Neural cell (in vitro differentiated cells): ENCODE measurements around the gene FGD6. TPM values are rescaled to one million over a fixed set of nuclear protein-coding genes. Genes with fewer than 3 reads are reported as not detected.

ENCODE experiments used
- H2AFZ ChIP-seq: fragments of 200-600, 300-800 bp; sonication (generic), shearing (Covaris generic); 2 replicates; pipeline ENCODE4 v1.6.0; 2014; ENCODE audit warnings: low read depth, mild to moderate bottlenecking, antibody characterized with exemption, low read length, moderate library complexity
- H3F3A ChIP-seq: fragments of 200-600 bp; shearing (Covaris generic); 2 replicates; pipeline ENCODE4 v1.6.1; 2016; ENCODE audit warnings: mild to moderate bottlenecking, moderate library complexity, mixed read lengths, antibody characterized with exemption, low read length; ENCODE audit not compliant: insufficient read depth, poor library complexity, severe bottlenecking
- H3K27ac ChIP-seq: fragments of 200-600, 300-800 bp; sonication (generic), shearing (Covaris generic); 2 replicates; pipeline ENCODE4 v1.5.1; 2014; ENCODE audit warnings: mild to moderate bottlenecking, low read length, moderate library complexity
- H3K27me3 ChIP-seq: fragments of 300-800, 200-600 bp; sonication (generic), shearing (Covaris generic); 2 replicates; pipeline ENCODE4 v1.6.0; 2014; ENCODE audit warnings: mild to moderate bottlenecking, low read depth, low read length, moderate library complexity; ENCODE audit not compliant: insufficient read depth
- H3K36me3 ChIP-seq: fragments of 300-800, 200-600 bp; sonication (generic), shearing (Covaris generic); 2 replicates; pipeline ENCODE4 v1.5.1; 2014; ENCODE audit warnings: mild to moderate bottlenecking, antibody characterized with exemption, low read length, moderate library complexity; ENCODE audit not compliant: insufficient read depth
- H3K4me2 ChIP-seq: fragments of 300-800, 200-600 bp; sonication (generic), shearing (Covaris generic); 2 replicates; pipeline ENCODE4 v1.6.0; 2014; ENCODE audit warnings: mild to moderate bottlenecking, low read length
- H3K4me3 ChIP-seq: fragments of 300-800, 200-600 bp; sonication (generic), shearing (Covaris generic); 2 replicates; pipeline ENCODE4 v1.5.1; 2014; ENCODE audit warnings: mild to moderate bottlenecking, low read length, moderate library complexity
- H3K79me2 ChIP-seq: fragments of 200-600 bp; shearing (Covaris generic); replicated peaks from 2 replicates; pipeline ENCODE4 v1.6.0; 2014; ENCODE audit warnings: mild to moderate bottlenecking, low read length, moderate library complexity; ENCODE audit not compliant: insufficient read depth
- H3K9ac ChIP-seq: fragments of 300-800, 200-600 bp; sonication (generic), shearing (Covaris generic); 2 replicates; pipeline ENCODE4 v1.6.1; 2016; ENCODE audit warnings: mild to moderate bottlenecking, low read length, mixed read lengths
- H3K9me2 ChIP-seq: fragments of 200-600 bp; shearing (Covaris generic); 2 replicates; pipeline ENCODE4 v1.6.1; 2016; ENCODE audit warnings: mild to moderate bottlenecking, low read length, mixed read lengths; ENCODE audit not compliant: insufficient read depth
- H3K9me3 ChIP-seq: fragments of 200-600, 300-800 bp; sonication (generic), shearing (Covaris generic); 2 replicates; pipeline ENCODE4 v1.6.1; 2016; ENCODE audit warnings: mild to moderate bottlenecking, mixed run types, low read length, moderate library complexity, mixed read lengths
- H4K20me1 ChIP-seq: fragments of 200-600 bp; shearing (Covaris generic); 2 replicates; pipeline ENCODE4 v1.6.1; 2016; ENCODE audit warnings: mild to moderate bottlenecking, mixed run types; ENCODE audit not compliant: insufficient read depth
- CTCF ChIP-seq: fragments of 450-650 bp; IDR thresholded peaks from 2 replicates; pipeline ENCODE4 v1.5.1; 2014; ENCODE audit warnings: antibody characterized with exemption, mild to moderate bottlenecking, moderate library complexity; ENCODE audit not compliant: poor library complexity, severe bottlenecking
- EP300 ChIP-seq: fragments of 450-650 bp; conservative IDR thresholded peaks from 2 replicates; pipeline ENCODE4 v1.6.1; 2014; ENCODE audit warnings: antibody characterized with exemption, mild to moderate bottlenecking, moderate library complexity; ENCODE audit not compliant: poor library complexity, severe bottlenecking
- EZH2 ChIP-seq: fragments of 200-600, 300-800 bp; shearing (Covaris generic), sonication (generic); IDR thresholded peaks from 2 replicates; pipeline ENCODE4 v1.6.1; 2014; ENCODE audit warnings: antibody characterized with exemption, low read length, borderline replicate concordance, mild to moderate bottlenecking; ENCODE audit not compliant: insufficient read depth, poor library complexity, severe bottlenecking
- MXI1 ChIP-seq: fragments of 450-650 bp; conservative IDR thresholded peaks from 2 replicates; pipeline ENCODE4 v1.6.1; 2014; ENCODE audit warnings: antibody characterized with exemption, mild to moderate bottlenecking; ENCODE audit not compliant: poor library complexity, severe bottlenecking
- POLR2AphosphoS5 ChIP-seq: IDR thresholded peaks from 2 replicates; pipeline ENCODE4 v1.6.1; 2012
- RAD21 ChIP-seq: fragments of 450-650 bp; conservative IDR thresholded peaks from 2 replicates; pipeline ENCODE4 v1.6.1; 2014; ENCODE audit warnings: antibody characterized with exemption, mild to moderate bottlenecking, moderate library complexity
- REST ChIP-seq: IDR thresholded peaks from 2 replicates; pipeline ENCODE4 v1.6.1; 2012; ENCODE audit warnings: borderline replicate concordance
- SMC3 ChIP-seq: fragments of 450-650 bp; conservative IDR thresholded peaks from 2 replicates; pipeline ENCODE4 v1.6.1; 2014; ENCODE audit warnings: antibody characterized with exemption, mild to moderate bottlenecking, moderate library complexity; ENCODE audit not compliant: poor library complexity
- TAF1 ChIP-seq: IDR thresholded peaks from 2 replicates; pipeline ENCODE4 v1.6.1; 2012; ENCODE audit warnings: low read depth
- polyA plus RNA-seq: library from polyadenylated mRNA; depleted of rRNA; stranded (reverse); fragments of >200 nt; gene quantifications from 2 replicates; pipeline ENCODE4 v1.2.3, GENCODE V29; 2014

FGD6 gene
- polyA plus RNA-seq, 1 donor from 2014 or later, result 4.6 TPM

- no peaks in the 10 kb centered on the region for H3K9me3 ChIP-seq
- H3K27me3 ChIP-seq, result no peaks in the 10 kb centered on the region
- no peak overlapping the region for H3K4me3 ChIP-seq
- no peaks in the 10 kb centered on the region for H3K9me2 ChIP-seq
- no peaks in the 10 kb centered on the region for H4K20me1 ChIP-seq
- H3K27ac ChIP-seq, result no peak overlapping the region
- H3K4me2 ChIP-seq, result no peak overlapping the region
- H3K79me2 ChIP-seq, result peaks cover 22% of the 10 kb centered on the region
- H3K9ac ChIP-seq, result no peak overlapping the region
- no peaks in the 10 kb centered on the region for H3K36me3 ChIP-seq
- no peak overlapping the region for H2AFZ ChIP-seq
- H3F3A ChIP-seq, result no peaks in the 10 kb centered on the region
- TF ChIP-seq MXI1 (no peak), TAF1 (no peak), CTCF (no peak), SMC3 (no peak), EZH2 (no peak), POLR2AphosphoS5 (no peak), EP300 (no peak), RAD21 (no peak), REST (no peak)
These were observed 13.7 kb downstream of the FGD6 start for GRCh38 chr12:95203487-95204030.

GRCh38 chr12:95202691-95203486 is 14.4 kb downstream of the FGD6 start:
- no peaks in the 10 kb centered on the region for H4K20me1 ChIP-seq
- H2AFZ ChIP-seq, result no peak overlapping the region
- H3K9me3 ChIP-seq, result no peaks in the 10 kb centered on the region
- H3F3A ChIP-seq, result no peaks in the 10 kb centered on the region
- no peak overlapping the region for H3K4me3 ChIP-seq
- H3K9ac ChIP-seq, result no peak overlapping the region
- no peak overlapping the region for H3K4me2 ChIP-seq
- TF ChIP-seq EP300 (no peak), REST (no peak)
- H3K27me3 ChIP-seq, result no peaks in the 10 kb centered on the region
- peaks cover 20% of the 10 kb centered on the region for H3K79me2 ChIP-seq
- no peaks in the 10 kb centered on the region for H3K9me2 ChIP-seq
- H3K27ac ChIP-seq, result no peak overlapping the region
- H3K36me3 ChIP-seq, result no peaks in the 10 kb centered on the region
